ENCODE data around the gene CNTNAP5.

DNA sequence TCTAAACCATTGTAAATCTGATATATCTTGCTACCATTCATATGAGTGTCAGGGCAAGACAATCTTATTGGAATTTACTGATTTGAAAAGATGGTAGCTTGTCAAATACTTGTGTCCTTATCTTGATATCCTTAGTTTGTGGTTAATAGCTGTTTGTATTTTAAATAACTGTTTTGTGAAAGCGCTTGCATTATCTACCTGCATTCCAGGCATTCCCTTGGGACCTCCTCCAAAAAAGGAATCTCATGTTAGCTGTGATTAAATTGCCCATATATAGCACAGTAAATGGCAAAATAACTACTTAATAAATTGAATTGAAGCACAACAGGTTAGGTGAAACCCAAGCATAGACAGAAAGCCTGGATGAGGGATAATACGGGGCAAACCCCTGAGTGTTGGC is 13.9 kb downstream of the CNTNAP5 start:
- TF ChIP-seq, protein P1, sequence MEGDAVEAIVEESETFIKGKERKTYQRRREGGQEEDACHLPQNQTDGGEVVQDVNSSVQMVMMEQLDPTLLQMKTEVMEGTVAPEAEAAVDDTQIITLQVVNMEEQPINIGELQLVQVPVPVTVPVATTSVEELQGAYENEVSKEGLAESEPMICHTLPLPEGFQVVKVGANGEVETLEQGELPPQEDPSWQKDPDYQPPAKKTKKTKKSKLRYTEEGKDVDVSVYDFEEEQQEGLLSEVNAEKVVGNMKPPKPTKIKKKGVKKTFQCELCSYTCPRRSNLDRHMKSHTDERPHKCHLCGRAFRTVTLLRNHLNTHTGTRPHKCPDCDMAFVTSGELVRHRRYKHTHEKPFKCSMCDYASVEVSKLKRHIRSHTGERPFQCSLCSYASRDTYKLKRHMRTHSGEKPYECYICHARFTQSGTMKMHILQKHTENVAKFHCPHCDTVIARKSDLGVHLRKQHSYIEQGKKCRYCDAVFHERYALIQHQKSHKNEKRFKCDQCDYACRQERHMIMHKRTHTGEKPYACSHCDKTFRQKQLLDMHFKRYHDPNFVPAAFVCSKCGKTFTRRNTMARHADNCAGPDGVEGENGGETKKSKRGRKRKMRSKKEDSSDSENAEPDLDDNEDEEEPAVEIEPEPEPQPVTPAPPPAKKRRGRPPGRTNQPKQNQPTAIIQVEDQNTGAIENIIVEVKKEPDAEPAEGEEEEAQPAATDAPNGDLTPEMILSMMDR (IDR thresholded peaks at IDR 0.05), result no peak
- TF ChIP-seq EP300 (IDR thresholded peaks at IDR 0.05), result no peak
- TF ChIP-seq POLR2A (IDR thresholded peaks at IDR 0.05), result no peak
